Hepatocyte (in vitro differentiated cells): ENCODE data around the gene SWAP70.

Experiments
- EZH2phosphoT487 ChIP-seq: fragments of 200-600 bp; sonication (generic); IDR thresholded peaks from one replicate; pipeline ENCODE4 v1.6.1; 2018; ENCODE audit warnings: antibody characterized with exemption, mild to moderate bottlenecking, low read depth, moderate library complexity; ENCODE audit not compliant: unreplicated experiment, severe bottlenecking
- TF ChIP-seq, protein P1 (sequence below): fragments of 200-600 bp; sonication (generic); IDR thresholded peaks from 2 replicates; pipeline ENCODE4 v1.5.1; 2016; ENCODE audit warnings: antibody characterized with exemption, mild to moderate bottlenecking; ENCODE audit not compliant: poor library complexity

DNA sequence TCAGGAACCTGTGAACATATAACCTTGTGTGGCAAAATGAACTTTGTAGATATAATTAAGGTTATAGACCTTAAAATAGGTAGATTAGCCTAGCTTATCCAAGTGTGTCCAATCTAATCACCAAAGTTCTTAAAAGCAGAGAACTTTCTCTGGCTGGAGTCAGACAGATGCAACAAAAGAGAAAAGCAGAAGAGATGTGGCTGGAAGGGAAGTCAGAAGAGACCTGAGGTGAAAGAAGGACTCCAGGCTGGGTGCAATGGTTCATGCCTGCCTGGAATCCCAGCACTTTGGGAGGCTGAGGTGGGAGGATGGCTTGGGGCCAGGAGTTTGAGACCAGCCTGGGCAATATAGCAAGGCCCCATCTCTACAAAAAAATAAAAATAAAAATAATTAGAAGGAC is 39.4 kb upstream of the SWAP70 start:
- TF ChIP-seq, protein P1, sequence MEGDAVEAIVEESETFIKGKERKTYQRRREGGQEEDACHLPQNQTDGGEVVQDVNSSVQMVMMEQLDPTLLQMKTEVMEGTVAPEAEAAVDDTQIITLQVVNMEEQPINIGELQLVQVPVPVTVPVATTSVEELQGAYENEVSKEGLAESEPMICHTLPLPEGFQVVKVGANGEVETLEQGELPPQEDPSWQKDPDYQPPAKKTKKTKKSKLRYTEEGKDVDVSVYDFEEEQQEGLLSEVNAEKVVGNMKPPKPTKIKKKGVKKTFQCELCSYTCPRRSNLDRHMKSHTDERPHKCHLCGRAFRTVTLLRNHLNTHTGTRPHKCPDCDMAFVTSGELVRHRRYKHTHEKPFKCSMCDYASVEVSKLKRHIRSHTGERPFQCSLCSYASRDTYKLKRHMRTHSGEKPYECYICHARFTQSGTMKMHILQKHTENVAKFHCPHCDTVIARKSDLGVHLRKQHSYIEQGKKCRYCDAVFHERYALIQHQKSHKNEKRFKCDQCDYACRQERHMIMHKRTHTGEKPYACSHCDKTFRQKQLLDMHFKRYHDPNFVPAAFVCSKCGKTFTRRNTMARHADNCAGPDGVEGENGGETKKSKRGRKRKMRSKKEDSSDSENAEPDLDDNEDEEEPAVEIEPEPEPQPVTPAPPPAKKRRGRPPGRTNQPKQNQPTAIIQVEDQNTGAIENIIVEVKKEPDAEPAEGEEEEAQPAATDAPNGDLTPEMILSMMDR = no peak
- TF ChIP-seq EZH2phosphoT487 = no peak
